Measurements from ENCODE around the gene HOGA1. TPM values are rescaled to one million over a fixed set of nuclear protein-coding genes. Genes with fewer than 3 reads are reported as not detected.

The HOGA1 gene
- total and polyA plus RNA-seq, 2 of the 13 experiments (the other 11 are each of a cell fraction or from before 2014, with no cell fraction given): 7.6 to 19.5 TPM

DNA sequence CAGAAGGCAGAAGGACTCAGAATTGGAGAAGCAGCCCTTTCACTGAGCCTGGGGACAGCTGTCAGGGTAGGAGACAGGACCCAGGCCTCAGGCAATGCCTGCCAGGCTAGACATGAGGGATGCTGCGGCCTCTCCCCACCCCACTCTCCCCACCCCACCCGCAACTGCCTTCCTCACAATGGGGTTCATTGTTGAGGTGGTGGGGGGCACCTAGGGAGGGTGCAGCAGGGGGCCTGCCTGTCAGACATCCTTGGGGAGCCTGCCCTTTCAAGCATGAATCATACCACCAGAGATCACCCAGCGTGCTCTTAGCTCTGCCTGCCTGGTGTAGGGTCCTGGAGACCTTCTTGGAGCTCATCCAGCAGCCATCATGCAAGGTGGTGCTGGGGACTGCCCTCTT, 5.3 kb downstream of the HOGA1 start, which contains the start of gene C10orf62:
TSS of gene C10orf62 (plus strand) at position 243 of the 400 bp plus-strand sequence. CDS start 177 bp downstream, outside the sequence.
- Histone ChIP-seq H3K9ac (ENCODE audit: insufficient read depth, low read depth, low read length) (no peak within 1 kb of the TSS), H2AFZ (ENCODE audit: low read length) (no peak within 1 kb of the TSS), H3K79me2 (ENCODE audit: insufficient read depth, low read length) (peaks cover 3% of the 10 kb centered on the region), H3K4me1 (ENCODE audit: insufficient read depth, low read length) (peaks cover 59% of the 10 kb centered on the region), H3K4me2 (ENCODE audit: low read depth, low read length) (peak within 1 kb of the TSS; percentile 39), H3K27ac (ENCODE audit: extremely low read length, insufficient read depth, low read length) (peak within 1 kb of the TSS; percentile 46), H3K36me3 (replicated peaks in 1 of 2; ENCODE audit: control insufficient read depth in 1 of 2, insufficient read depth in 2 of 2, low read length in 2 of 2) (no peaks in the 10 kb centered on the region; a peak in 1 of 5 replicates), H3K27me3 (ENCODE audit: control insufficient read depth in 1 of 2, insufficient read depth in 2 of 2, low read length in 2 of 2) (no peaks in the 10 kb centered on the region), H3K4me3 (replicated peaks in 1 of 3; ENCODE audit: insufficient read depth in 1 of 3, low read depth in 2 of 3, low read length in 3 of 3) (no peak within 1 kb of the TSS; a peak in 1 of 6 replicates), H4K20me1 (ENCODE audit: insufficient read depth, low read length) (no peaks in the 10 kb centered on the region), H3K9me3 (ENCODE audit: low read length) (no peaks in the 10 kb centered on the region)
- ATAC-seq (no peak), FAIRE-seq (no peak), DNase-seq (ENCODE audit: low spot score) (no peak)
- intact Hi-C loops (cut with micrococcal nuclease; ENCODE audit: unreplicated experiment) (no loop called here), in situ Hi-C loops (cut with HindIII; ENCODE audit: extremely low pct_ligation_motif_present, low pct_unique_long_range_greater_than_20kb) (no loop called here)
- BruUV-seq (replicated peaks): no TSS peak
- ChIA-PET CTCF (ENCODE audit: low intra/inter-chr PET ratio, low total read pairs) (no interaction called here), POLR2A (no interaction called here)
- no CpG with 5 or more reads among the region's 3 CpGs for WGBS (ENCODE audit: low lambda C conversion rate)
- TF ChIP-seq MZF1 (CRISPR knock-in tag; IDR thresholded peaks at IDR 0.05; ENCODE audit: borderline replicate concordance) (no peak), SMAD3 (CRISPR knock-in tag; IDR thresholded peaks at IDR 0.05) (no peak), ADNP (CRISPR knock-in tag; IDR thresholded peaks at IDR 0.05) (no peak), ZKSCAN8 (CRISPR knock-in tag; IDR thresholded peaks at IDR 0.05; ENCODE audit: borderline replicate concordance) (no peak), MXD3 (CRISPR knock-in tag; IDR thresholded peaks at IDR 0.05) (no peak), ZNF207 (IDR thresholded peaks at IDR 0.05; ENCODE audit: borderline replicate concordance) (no peak), MYNN (CRISPR knock-in tag; IDR thresholded peaks at IDR 0.05; ENCODE audit: low read depth) (no peak), ZNF33A (CRISPR knock-in tag; IDR thresholded peaks at IDR 0.05; ENCODE audit: borderline replicate concordance) (no peak), RXRB (CRISPR knock-in tag; IDR thresholded peaks at IDR 0.05; ENCODE audit: borderline replicate concordance) (no peak), ZNF362 (CRISPR knock-in tag; IDR thresholded peaks at IDR 0.05; ENCODE audit: borderline replicate concordance) (no peak), POLR2A (IDR thresholded peaks at IDR 0.05; ENCODE audit: insufficient read depth in 1 of 2, low read depth in 2 of 2, low read length in 2 of 2) (no peak), HDAC6 (IDR thresholded peaks at IDR 0.05; ENCODE audit: low read depth, low read length) (no peak), ZNF672 (CRISPR knock-in tag; IDR thresholded peaks at IDR 0.05) (no peak)
- TF ChIP-seq, protein P1, sequence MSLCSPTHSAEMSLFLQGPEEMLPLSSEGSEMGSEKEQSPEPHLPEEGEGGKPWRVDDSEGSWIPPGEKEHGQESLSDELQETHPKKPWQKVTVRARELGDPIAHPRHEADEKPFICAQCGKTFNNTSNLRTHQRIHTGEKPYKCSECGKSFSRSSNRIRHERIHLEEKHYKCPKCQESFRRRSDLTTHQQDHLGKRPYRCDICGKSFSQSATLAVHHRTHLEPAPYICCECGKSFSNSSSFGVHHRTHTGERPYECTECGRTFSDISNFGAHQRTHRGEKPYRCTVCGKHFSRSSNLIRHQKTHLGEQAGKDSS (CRISPR knock-in tag; IDR thresholded peaks at IDR 0.05; ENCODE audit: borderline replicate concordance, low read depth): no peak
- TF ChIP-seq, protein P2, sequence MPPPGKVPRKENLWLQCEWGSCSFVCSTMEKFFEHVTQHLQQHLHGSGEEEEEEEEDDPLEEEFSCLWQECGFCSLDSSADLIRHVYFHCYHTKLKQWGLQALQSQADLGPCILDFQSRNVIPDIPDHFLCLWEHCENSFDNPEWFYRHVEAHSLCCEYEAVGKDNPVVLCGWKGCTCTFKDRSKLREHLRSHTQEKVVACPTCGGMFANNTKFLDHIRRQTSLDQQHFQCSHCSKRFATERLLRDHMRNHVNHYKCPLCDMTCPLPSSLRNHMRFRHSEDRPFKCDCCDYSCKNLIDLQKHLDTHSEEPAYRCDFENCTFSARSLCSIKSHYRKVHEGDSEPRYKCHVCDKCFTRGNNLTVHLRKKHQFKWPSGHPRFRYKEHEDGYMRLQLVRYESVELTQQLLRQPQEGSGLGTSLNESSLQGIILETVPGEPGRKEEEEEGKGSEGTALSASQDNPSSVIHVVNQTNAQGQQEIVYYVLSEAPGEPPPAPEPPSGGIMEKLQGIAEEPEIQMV (CRISPR knock-in tag; IDR thresholded peaks at IDR 0.05; ENCODE audit: low read depth): no peak
- TF ChIP-seq, protein P3, sequence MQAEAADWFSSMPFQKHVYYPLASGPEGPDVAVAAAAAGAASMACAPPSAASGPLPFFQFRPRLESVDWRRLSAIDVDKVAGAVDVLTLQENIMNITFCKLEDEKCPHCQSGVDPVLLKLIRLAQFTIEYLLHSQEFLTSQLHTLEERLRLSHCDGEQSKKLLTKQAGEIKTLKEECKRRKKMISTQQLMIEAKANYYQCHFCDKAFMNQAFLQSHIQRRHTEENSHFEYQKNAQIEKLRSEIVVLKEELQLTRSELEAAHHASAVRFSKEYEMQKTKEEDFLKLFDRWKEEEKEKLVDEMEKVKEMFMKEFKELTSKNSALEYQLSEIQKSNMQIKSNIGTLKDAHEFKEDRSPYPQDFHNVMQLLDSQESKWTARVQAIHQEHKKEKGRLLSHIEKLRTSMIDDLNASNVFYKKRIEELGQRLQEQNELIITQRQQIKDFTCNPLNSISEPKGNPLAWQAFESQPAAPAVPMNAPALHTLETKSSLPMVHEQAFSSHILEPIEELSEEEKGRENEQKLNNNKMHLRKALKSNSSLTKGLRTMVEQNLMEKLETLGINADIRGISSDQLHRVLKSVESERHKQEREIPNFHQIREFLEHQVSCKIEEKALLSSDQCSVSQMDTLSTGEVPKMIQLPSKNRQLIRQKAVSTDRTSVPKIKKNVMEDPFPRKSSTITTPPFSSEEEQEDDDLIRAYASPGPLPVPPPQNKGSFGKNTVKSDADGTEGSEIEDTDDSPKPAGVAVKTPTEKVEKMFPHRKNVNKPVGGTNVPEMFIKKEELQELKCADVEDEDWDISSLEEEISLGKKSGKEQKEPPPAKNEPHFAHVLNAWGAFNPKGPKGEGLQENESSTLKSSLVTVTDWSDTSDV (CRISPR knock-in tag; IDR thresholded peaks at IDR 0.05): no peak

Data from HepG2 (cell line).